Lower lobe of right lung (tissue), 2 donors: Measurements from ENCODE around the gene PLD4. TPM values are rescaled to one million over a fixed set of nuclear protein-coding genes. Genes with fewer than 3 reads are reported as not detected.
A peak's percentile ranks its signal among the peaks of the same experiment; 100 is the strongest.
"Not testable (repeated sequence)": the region's sequence is repeated elsewhere in the genome, so short reads cannot be mapped to it uniquely, and the experiment has no call there.

ENCODE experiments used
- ATAC-seq, 2 donors: fragments of 200-7000 bp; cut with Tn5 transposase; one replicate each; pipeline ENCODE4 v1.9.1; 2020 to 2022; ENCODE audit warnings: mild to moderate bottlenecking in 2 of 2, moderate library complexity in 2 of 2
- DNase-seq: peaks from one replicate; pipeline ENCODE4 v3.0.0-alpha.2; 2020
- H3K27ac ChIP-seq: fragments of 200-600 bp; one replicate; pipeline ENCODE4 v1.8.0; 2022
- H3K27me3 ChIP-seq: fragments of 200-600 bp; one replicate; pipeline ENCODE4 v1.8.0; 2022; ENCODE audit warnings: low read depth
- H3K36me3 ChIP-seq: fragments of 200-600 bp; one replicate; pipeline ENCODE4 v1.8.0; 2022; ENCODE audit warnings: mild to moderate bottlenecking
- H3K4me1 ChIP-seq: fragments of 200-600 bp; one replicate; pipeline ENCODE4 v1.8.0; 2022
- H3K4me3 ChIP-seq: fragments of 200-600 bp; one replicate; pipeline ENCODE4 v1.8.0; 2022; ENCODE audit warnings: mild to moderate bottlenecking
- H3K9me3 ChIP-seq: fragments of 200-600 bp; one replicate; pipeline ENCODE4 v1.8.0; 2022
- intact Hi-C: fragments of 100-400 bp; cut with DNase I; formaldehyde crosslinking; loops from one replicate; pipeline ENCODE4 v1.11.0; 2022
- total RNA-seq: library from RNA; stranded (reverse); fragmentation: NEBNext Ultra II Directional; extraction: Animal tissue kit (Norgen Biotek cat#: 25700); gene quantifications from one replicate; pipeline ENCODE4 v1.2.1, GENCODE V29; 2021
- TF ChIP-seq, protein P1 (sequence below): fragments of 200-600 bp; IDR thresholded peaks from one replicate; pipeline ENCODE4 v1.8.0; 2022; ENCODE audit warnings: antibody characterized with exemption, mild to moderate bottlenecking
- donor health status: DM: no; HTN: yes; CAD: no; lungs with severe emphysema.

The PLD4 gene
- total RNA-seq, 1 donor from 2014 or later, result 1.2 TPM

DNA sequence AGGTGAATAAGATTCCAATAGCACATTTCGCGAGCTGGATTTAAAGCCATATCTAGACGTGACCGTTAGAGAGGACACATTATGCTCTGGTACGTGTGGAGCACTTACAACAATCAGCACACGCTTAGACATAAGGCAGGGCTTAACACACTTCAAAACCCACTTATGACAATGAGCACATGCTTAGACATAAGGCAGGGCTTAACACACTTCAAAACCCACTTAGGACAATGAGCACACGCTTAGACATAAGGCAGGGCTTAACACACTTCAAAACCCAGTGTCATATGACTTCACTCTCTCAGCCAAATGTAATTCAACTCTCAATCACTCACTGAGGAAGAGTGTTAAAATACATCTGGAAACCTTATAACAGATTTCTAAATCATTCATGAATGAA lies 11.2 kb upstream of the PLD4 start:
- H3K9me3 ChIP-seq, result peaks cover 9% of the 10 kb centered on the region
- H3K27ac ChIP-seq, result no peak overlapping the region
- no peaks in the 10 kb centered on the region for H3K4me1 ChIP-seq
- DNase-seq, result no peak
- no peak overlapping the region for H3K4me3 ChIP-seq
- TF ChIP-seq, protein P1, sequence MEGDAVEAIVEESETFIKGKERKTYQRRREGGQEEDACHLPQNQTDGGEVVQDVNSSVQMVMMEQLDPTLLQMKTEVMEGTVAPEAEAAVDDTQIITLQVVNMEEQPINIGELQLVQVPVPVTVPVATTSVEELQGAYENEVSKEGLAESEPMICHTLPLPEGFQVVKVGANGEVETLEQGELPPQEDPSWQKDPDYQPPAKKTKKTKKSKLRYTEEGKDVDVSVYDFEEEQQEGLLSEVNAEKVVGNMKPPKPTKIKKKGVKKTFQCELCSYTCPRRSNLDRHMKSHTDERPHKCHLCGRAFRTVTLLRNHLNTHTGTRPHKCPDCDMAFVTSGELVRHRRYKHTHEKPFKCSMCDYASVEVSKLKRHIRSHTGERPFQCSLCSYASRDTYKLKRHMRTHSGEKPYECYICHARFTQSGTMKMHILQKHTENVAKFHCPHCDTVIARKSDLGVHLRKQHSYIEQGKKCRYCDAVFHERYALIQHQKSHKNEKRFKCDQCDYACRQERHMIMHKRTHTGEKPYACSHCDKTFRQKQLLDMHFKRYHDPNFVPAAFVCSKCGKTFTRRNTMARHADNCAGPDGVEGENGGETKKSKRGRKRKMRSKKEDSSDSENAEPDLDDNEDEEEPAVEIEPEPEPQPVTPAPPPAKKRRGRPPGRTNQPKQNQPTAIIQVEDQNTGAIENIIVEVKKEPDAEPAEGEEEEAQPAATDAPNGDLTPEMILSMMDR, result no peak
- peak; percentile 83 to 89 for ATAC-seq
- H3K27me3 ChIP-seq, result peaks cover 3% of the 10 kb centered on the region
- intact Hi-C loops, result no loop called here
- H3K36me3 ChIP-seq, result no peaks in the 10 kb centered on the region

DNA sequence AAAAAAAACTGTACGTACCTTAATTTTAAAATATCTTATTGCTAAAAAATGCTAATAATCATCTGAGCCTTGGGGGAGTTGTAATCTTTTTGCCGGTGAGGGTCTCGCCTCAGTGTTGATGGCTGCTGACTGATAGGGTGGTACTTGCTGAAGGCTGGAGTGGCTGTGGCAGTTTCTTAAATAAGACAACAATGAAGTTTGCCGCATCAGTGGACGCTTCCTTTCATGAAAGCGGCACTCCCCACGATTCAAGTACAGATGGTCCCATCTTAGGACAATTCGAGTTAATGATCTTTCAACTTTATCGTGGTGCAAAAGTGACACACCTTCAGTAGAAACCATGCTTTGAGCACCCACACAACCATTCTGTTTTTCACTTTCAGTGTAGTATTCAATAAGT lies 7.6 kb upstream of the PLD4 start:
- H3K4me3 ChIP-seq, result no peak overlapping the region
- H3K27me3 ChIP-seq, result no peaks in the 10 kb centered on the region
- H3K9me3 ChIP-seq, result peaks cover 4% of the 10 kb centered on the region
- ATAC-seq (no peak), DNase-seq (no peak)
- H3K4me1 ChIP-seq, result no peaks in the 10 kb centered on the region
- no peaks in the 10 kb centered on the region for H3K36me3 ChIP-seq
- H3K27ac ChIP-seq, result no peak overlapping the region
- TF ChIP-seq, protein P1, result no peak
- intact Hi-C loops, result no loop called here

DNA sequence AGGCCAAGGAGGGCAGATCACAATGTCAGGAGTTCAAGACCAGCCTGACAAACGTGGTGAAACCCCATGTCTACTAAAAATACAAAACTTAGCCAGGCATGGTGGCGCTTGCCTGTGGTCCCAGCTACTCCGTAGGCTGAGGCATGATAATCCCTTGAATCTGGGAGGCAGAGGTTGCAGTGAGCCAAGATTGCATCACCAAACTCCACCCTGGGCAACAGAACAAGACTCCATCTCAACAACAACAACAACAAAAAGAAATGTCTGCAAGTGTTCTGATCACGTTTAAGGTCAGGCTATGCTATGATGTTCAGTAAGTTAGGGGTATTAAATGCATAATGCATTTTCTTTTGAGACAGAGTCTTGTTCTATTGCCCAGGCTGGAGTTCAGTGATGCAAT lies 6.7 kb upstream of the PLD4 start:
- DNase-seq (no peak), ATAC-seq (no peak)
- no peaks in the 10 kb centered on the region for H3K27me3 ChIP-seq
- no peak overlapping the region for H3K27ac ChIP-seq
- H3K4me1 ChIP-seq, result no peaks in the 10 kb centered on the region
- TF ChIP-seq, protein P1, result no peak
- no peaks in the 10 kb centered on the region for H3K9me3 ChIP-seq
- intact Hi-C loops, result no loop called here
- H3K4me3 ChIP-seq, result no peak overlapping the region
- H3K36me3 ChIP-seq, result no peaks in the 10 kb centered on the region

DNA sequence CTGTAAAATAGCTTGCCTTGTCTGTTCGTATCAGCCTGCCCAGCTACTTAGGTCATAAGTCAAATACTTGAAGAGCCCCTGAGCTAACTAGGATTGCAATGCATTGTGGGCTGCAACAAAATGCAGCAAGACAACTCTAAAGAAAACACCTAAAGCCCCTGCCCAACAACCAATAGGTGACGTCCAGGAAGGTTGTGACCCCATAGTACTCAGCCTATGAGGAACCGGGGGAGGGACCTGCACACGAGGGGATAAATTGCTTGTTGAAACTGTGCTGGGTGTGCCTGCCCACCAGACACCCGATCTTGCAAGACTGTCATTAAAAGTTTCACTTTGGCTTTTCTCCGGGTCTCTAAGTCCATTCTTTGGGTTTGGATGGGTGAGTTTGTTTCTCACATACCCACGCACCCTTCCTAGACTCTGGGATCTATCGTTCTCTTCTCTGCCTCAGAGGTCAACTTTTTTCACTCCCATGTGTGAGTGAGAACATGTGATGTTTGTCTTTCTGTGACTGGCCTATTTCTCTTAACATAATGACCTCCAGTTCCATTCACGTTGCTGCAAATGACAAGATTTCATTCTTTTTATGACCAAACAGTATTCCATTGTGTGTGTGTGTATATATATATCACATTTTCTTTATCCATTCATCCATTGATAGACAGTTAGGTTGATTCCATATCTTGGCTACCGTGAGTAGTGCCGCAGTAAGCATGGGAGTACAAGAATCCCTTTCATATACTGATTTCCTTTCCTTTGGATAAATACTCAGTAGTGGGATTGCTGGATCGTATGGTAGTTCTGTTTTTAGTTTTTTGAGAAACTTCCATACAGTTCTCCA lies 5.3 kb upstream of the PLD4 start:
- ATAC-seq, H3K4me3 ChIP-seq, DNase-seq, intact Hi-C loops, H3K36me3 ChIP-seq, H3K9me3 ChIP-seq, H3K27ac ChIP-seq, H3K4me1 ChIP-seq, H3K27me3 ChIP-seq: not testable (repeated sequence)

DNA sequence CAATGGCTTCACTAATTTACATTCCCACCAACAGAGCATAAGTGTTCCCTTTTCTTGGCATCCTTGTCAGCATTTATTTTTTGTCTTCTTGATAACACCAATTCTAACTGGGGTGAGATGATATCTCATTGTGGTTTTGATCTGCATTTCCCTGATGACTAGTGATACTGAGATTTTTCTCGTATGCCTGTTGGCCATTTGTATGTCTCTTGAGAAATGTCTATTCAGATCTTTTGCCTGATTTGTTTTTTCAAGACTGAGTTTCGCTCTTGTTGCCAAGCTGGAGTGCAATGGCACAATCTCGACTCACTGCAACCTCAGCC lies 4.7 kb upstream of the PLD4 start:
- no peak overlapping the region for H3K4me3 ChIP-seq
- no peaks in the 10 kb centered on the region for H3K4me1 ChIP-seq
- TF ChIP-seq, protein P1, result no peak
- no peaks in the 10 kb centered on the region for H3K36me3 ChIP-seq
- intact Hi-C loops, result no loop called here
- H3K27me3 ChIP-seq, result no peaks in the 10 kb centered on the region
- no peaks in the 10 kb centered on the region for H3K9me3 ChIP-seq
- DNase-seq, result no peak
- H3K27ac ChIP-seq, result no peak overlapping the region
- ATAC-seq, result no peak

DNA sequence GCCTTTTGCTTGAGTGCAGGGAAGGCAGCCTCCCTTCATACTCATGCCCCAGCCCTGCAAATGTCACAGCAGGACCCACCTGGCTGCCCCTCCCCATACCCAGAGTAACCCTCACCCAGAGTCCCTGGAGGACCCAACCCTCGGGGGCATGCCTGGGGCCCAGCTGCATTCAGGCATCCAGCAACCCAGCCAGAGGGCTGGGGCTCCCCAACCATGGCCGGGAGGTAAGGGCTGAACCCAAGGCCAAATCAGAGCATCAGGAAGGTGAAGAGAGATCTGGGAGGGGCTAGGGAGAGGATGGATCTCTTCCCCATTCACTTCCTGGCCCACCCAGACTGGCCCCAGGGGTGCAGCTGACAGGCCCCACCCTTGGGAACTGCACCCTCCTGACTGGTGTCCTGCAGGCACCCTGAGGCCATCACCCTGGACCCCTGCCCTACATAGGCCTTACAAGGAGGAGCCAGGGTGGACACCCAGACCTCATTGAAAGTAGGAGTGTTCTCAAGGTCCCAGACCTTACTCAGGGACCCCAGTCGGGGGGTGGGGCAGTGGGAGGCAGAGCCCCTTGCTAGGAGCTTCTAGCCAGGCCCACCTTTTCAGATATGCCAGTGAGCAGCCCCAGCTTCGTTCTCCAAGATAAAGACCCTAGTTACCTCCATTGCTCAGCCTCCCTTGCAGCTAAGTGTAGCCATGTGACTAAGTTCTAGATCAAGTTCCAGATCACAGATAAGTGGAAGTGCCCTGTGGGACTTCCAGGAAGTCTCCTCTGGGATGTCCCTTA lies 849 bp upstream of the PLD4 start:
- H3K4me1 ChIP-seq, result no peaks in the 10 kb centered on the region
- no peaks in the 10 kb centered on the region for H3K9me3 ChIP-seq
- DNase-seq (no peak), ATAC-seq (no peak)
- no peaks in the 10 kb centered on the region for H3K36me3 ChIP-seq
- H3K27me3 ChIP-seq, result peaks cover 5% of the 10 kb centered on the region
- no peak overlapping the region for H3K4me3 ChIP-seq
- TF ChIP-seq, protein P1, result no peak
- no peak overlapping the region for H3K27ac ChIP-seq
- intact Hi-C loops, result no loop called here
